K562 (cell line): ENCODE data around the gene SORCS1. TPM values are rescaled to one million over a fixed set of nuclear protein-coding genes. Genes with fewer than 3 reads are reported as not detected.

Experiments
- ATAC-seq: fragments of 200-7000 bp; cut with Tn5 transposase; 3 replicates; pipeline ENCODE4 v1.9.1; 2020; ENCODE audit warnings: moderate library complexity
- BruUV-seq: library from RNA; stranded (reverse); fragments of 400-500 nt; replicated peaks from 2 replicates; lab custom pipeline; 2021; lab: Mats Ljungman, UMichigan
- CTCF ChIA-PET: fragments of 300-600 bp; formaldehyde crosslinking; extraction: SDS; loops from one replicate; lab custom pipeline; 2021; ENCODE audit warnings: low intra/inter-chr PET ratio; lab: Yijun Ruan, JAX
- POLR2A ChIA-PET: fragments of 300-600, 350-650 bp; sonication (Branson Sonifier 250); formaldehyde crosslinking; extraction: SDS; loops from one replicate; lab custom pipeline; 2021; ENCODE audit warnings: antibody characterized with exemption, inconsistent platforms; lab: Yijun Ruan, JAX
- DNase-seq, 4 experiments: peaks; one replicate each; pipeline versions ENCODE4 v3.0.0 to v3.0.0-alpha.2; 2011 to 2018; ENCODE audit warnings: low spot score in 3 of 4, mixed read lengths in 3 of 4; ENCODE audit errors: extremely low read depth in 1 of 4
- FAIRE-seq: peaks from 2 replicates; lab custom pipeline; 2011; peaks lifted over from hg19 to GRCh38; lab: Jason Lieb, UNC
- H2AFZ ChIP-seq: 2 replicates; pipeline ENCODE4 v1.6.0; 2011; ENCODE audit warnings: low read depth, low read length, control low read depth, inconsistent platforms
- H3K27ac ChIP-seq: fragments of 200-600 bp; 3 replicates; pipeline ENCODE4 v1.8.0; 2011; ENCODE audit warnings: low read depth, mild to moderate bottlenecking, control low read depth, inconsistent platforms, low read length, moderate library complexity, mixed read lengths; ENCODE audit errors: extremely low read depth
- H3K27me3 ChIP-seq, 2 experiments: fragments of 300-600 bp in 1 of 2; 2 replicates in 1 of 2; 3 replicates in 1 of 2; pipeline versions ENCODE4 v1.6.0 to v1.8.0; 2011; ENCODE audit warnings: inconsistent platforms in 2 of 2, low read length in 2 of 2, mild to moderate bottlenecking in 1 of 2, mixed read lengths in 1 of 2, moderate library complexity in 1 of 2; ENCODE audit not compliant: control insufficient read depth in 2 of 2, insufficient read depth in 2 of 2
- H3K36me3 ChIP-seq: fragments of 300-600 bp; 3 replicates; pipeline ENCODE4 v1.8.0; 2011; ENCODE audit warnings: mild to moderate bottlenecking, low read length, inconsistent platforms; ENCODE audit not compliant: control insufficient read depth, insufficient read depth
- H3K4me1 ChIP-seq, 2 experiments: fragments of 200-600 bp in 1 of 2; replicated peaks in 1 of 2; 2 replicates in 1 of 2; 3 replicates in 1 of 2; pipeline versions ENCODE4 v1.5.1 to v1.8.0; 2011; ENCODE audit warnings: inconsistent platforms in 2 of 2, low read length in 2 of 2, mild to moderate bottlenecking in 1 of 2, mixed read lengths in 1 of 2, moderate library complexity in 1 of 2; ENCODE audit not compliant: control insufficient read depth in 2 of 2, insufficient read depth in 2 of 2
- H3K4me2 ChIP-seq: 2 replicates; pipeline ENCODE4 v1.6.1; 2011; ENCODE audit warnings: low read length, control low read depth, inconsistent platforms, mixed read lengths; ENCODE audit not compliant: insufficient read depth
- H3K4me3 ChIP-seq: fragments of 200-600 bp; sonication (generic), shearing (Covaris generic); 2 replicates; pipeline ENCODE4 v1.5.1; 2016; ENCODE audit warnings: control low read depth, inconsistent platforms
- H3K79me2 ChIP-seq: fragments of 200-600 bp; 3 replicates; pipeline ENCODE4 v1.8.0; 2011; ENCODE audit warnings: low read length, inconsistent platforms; ENCODE audit not compliant: control insufficient read depth, insufficient read depth
- H3K9ac ChIP-seq, 2 experiments: 2 replicates each; pipeline versions ENCODE4 v1.6.0 to v1.6.1; 2011; ENCODE audit warnings: low read depth in 2 of 2, low read length in 2 of 2, control low read depth in 1 of 2, inconsistent platforms in 1 of 2, mild to moderate bottlenecking in 1 of 2, mixed read lengths in 1 of 2; ENCODE audit not compliant: insufficient read depth in 1 of 2
- H3K9me1 ChIP-seq: one replicate; pipeline ENCODE4 v1.6.0; 2011; ENCODE audit warnings: inconsistent platforms, mild to moderate bottlenecking, low read length, moderate library complexity; ENCODE audit not compliant: control insufficient read depth, insufficient read depth
- H3K9me3 ChIP-seq: replicated peaks from 2 replicates; pipeline ENCODE4 v1.5.1; 2011; ENCODE audit warnings: low read depth, low read length, inconsistent platforms; ENCODE audit not compliant: control insufficient read depth, insufficient read depth
- H4K20me1 ChIP-seq: replicated peaks from 2 replicates; pipeline ENCODE4 v1.6.1; 2011; ENCODE audit warnings: low read length, inconsistent platforms, mixed read lengths; ENCODE audit not compliant: control insufficient read depth, insufficient read depth
- FOSL1 ChIP-seq: fragments of 200-800 bp; sonication (Bioruptor generic); conservative IDR thresholded peaks from 2 replicates; pipeline ENCODE4 v1.6.1; 2016; ENCODE audit warnings: missing genetic modification characterization, missing compliant biosample characterization
- SNRNP70 ChIP-seq: fragments of 200-400 bp; formaldehyde crosslinking; optimal IDR thresholded peaks from 2 replicates; pipeline ENCODE3; 2017; ENCODE audit warnings: low read depth, low read length
- WGBS: fragments of 100-300 bp; shearing (Covaris generic); methylation state at CpG from one replicate; pipeline ENCODE4 v1.1.6; 2016; ENCODE audit warnings: low coverage, mixed read lengths; ENCODE audit not compliant: insufficient coverage; ENCODE audit errors: missing lambda C conversion rate; 5-methylcytosine and 5-hydroxymethylcytosine counted together
- in situ Hi-C: fragments of 300-500 bp; cut with MboI; formaldehyde crosslinking; loops from 4 replicates; pipeline ENCODE4 v1.15.0; 2018; ENCODE audit warnings: inconsistent platforms, mixed read lengths
- intact Hi-C: fragments of 100-400 bp; cut with micrococcal nuclease; formaldehyde crosslinking; loops from 2 replicates; pipeline ENCODE4 v1.14.2; 2022
- polyA plus RNA-seq, 8 experiments: library from polyadenylated mRNA; depleted of rRNA in 4 of 8; stranded (reverse) in 5 of 8; unstranded in 3 of 8; fragments of >200 nt; fragmentation: Nextera tagmentation in 2 of 8; fragmentation: Illumina TruSeq in 1 of 8; extraction: Ambion mirVana in 2 of 8; extraction: Trizol in 1 of 8; gene quantifications; 2 replicates each; pipeline versions ENCODE4 v1.2.1 to v1.2.3, GENCODE V29; 2011 to 2014; ENCODE audit warnings: inconsistent platforms in 1 of 8, missing spikeins in 1 of 8
- total RNA-seq, 7 experiments: library from RNA; depleted of rRNA in 6 of 7; stranded (reverse); fragments of >200 nt in 6 of 7; fragmentation: Illumina TruSeq in 2 of 7; extraction: Trizol in 2 of 7; gene quantifications; 2 replicates each; pipeline versions ENCODE4 v1.2.1 to v1.2.3, GENCODE V29; 2011 to 2021; ENCODE audit warnings: low replicate concordance in 1 of 7
- TF ChIP-seq, protein P1 (sequence below): sonication (generic); formaldehyde crosslinking; IDR thresholded peaks from 2 replicates; pipeline ENCODE4 v1.8.0; 2023; ENCODE audit warnings: missing genetic modification reagents, mild to moderate bottlenecking, borderline replicate concordance

The SORCS1 gene
- total and polyA plus RNA-seq, 9 of the 15 experiments (the other 6 are each of a cell fraction or from before 2014, with no cell fraction given) = 1.5 to 3.9 (median 2.7) TPM

DNA sequence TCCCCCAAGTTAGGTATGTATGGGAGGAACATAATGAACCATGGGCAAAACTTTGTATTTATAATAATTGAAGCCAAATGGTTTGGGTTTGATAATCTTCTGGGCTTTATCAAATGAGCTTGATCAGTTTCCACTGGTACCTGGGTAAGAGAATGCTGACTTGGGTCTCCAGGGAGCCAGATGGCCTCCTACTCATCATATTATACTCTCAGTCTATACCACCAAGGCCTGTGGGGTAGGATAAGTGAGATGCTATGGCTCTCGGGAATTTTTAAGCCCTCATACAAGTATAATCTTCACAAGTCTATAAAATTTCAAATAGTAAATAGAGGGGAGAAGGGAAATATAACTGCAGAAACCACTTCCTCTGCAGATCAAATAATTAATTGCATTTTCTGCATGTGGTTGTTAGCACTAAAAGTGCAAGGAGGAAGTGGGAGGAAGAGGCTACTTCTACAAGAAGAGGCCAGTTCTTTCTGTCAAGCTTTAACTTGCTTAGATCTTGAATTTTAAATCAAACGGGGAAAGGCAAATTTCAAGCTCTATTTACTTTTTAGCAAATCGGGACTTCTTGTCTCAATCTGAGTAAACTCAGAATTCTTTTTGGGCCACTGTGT, 349.0 kb downstream of the SORCS1 start:
- 3% methylated on average over 3 of the region's 3 CpGs for whole genome bisulfite sequencing
- FAIRE-seq = no peak

More for the DNA sequence above, 349.0 kb downstream of the SORCS1 start:
- no peaks in the 10 kb centered on the region for H3K36me3 ChIP-seq
- H3K4me1 ChIP-seq = no peaks in the 10 kb centered on the region; a peak in 2 of 5 replicates
- TF ChIP-seq, protein P1, sequence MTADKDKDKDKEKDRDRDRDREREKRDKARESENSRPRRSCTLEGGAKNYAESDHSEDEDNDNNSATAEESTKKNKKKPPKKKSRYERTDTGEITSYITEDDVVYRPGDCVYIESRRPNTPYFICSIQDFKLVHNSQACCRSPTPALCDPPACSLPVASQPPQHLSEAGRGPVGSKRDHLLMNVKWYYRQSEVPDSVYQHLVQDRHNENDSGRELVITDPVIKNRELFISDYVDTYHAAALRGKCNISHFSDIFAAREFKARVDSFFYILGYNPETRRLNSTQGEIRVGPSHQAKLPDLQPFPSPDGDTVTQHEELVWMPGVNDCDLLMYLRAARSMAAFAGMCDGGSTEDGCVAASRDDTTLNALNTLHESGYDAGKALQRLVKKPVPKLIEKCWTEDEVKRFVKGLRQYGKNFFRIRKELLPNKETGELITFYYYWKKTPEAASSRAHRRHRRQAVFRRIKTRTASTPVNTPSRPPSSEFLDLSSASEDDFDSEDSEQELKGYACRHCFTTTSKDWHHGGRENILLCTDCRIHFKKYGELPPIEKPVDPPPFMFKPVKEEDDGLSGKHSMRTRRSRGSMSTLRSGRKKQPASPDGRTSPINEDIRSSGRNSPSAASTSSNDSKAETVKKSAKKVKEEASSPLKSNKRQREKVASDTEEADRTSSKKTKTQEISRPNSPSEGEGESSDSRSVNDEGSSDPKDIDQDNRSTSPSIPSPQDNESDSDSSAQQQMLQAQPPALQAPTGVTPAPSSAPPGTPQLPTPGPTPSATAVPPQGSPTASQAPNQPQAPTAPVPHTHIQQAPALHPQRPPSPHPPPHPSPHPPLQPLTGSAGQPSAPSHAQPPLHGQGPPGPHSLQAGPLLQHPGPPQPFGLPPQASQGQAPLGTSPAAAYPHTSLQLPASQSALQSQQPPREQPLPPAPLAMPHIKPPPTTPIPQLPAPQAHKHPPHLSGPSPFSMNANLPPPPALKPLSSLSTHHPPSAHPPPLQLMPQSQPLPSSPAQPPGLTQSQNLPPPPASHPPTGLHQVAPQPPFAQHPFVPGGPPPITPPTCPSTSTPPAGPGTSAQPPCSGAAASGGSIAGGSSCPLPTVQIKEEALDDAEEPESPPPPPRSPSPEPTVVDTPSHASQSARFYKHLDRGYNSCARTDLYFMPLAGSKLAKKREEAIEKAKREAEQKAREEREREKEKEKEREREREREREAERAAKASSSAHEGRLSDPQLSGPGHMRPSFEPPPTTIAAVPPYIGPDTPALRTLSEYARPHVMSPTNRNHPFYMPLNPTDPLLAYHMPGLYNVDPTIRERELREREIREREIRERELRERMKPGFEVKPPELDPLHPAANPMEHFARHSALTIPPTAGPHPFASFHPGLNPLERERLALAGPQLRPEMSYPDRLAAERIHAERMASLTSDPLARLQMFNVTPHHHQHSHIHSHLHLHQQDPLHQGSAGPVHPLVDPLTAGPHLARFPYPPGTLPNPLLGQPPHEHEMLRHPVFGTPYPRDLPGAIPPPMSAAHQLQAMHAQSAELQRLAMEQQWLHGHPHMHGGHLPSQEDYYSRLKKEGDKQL (CRISPR knock-in tag) = no peak
- TF ChIP-seq SNRNP70 (no peak), FOSL1 (tag) (no peak)
- ChIA-PET CTCF (no interaction called here), POLR2A (no interaction called here)
- H3K4me2 ChIP-seq = no peak overlapping the region
- no peak for ATAC-seq
- no peaks in the 10 kb centered on the region for H3K9me3 ChIP-seq
- no peak overlapping the region for H3K9ac ChIP-seq
- no peak overlapping the region for H3K4me3 ChIP-seq
- intact Hi-C loops (no loop called here), in situ Hi-C loops (no loop called here)
- H3K27me3 ChIP-seq = no peaks in the 10 kb centered on the region
- no peak for DNase-seq
- H3K79me2 ChIP-seq = no peaks in the 10 kb centered on the region
- no peak overlapping the region for H3K27ac ChIP-seq
- H3K9me1 ChIP-seq = no peaks in the 10 kb centered on the region
- H4K20me1 ChIP-seq = no peaks in the 10 kb centered on the region
- H2AFZ ChIP-seq = no peak overlapping the region
- BruUV-seq = no TSS peak
